ENCODE measurements around the gene EFNB3. TPM values are rescaled to one million over a fixed set of nuclear protein-coding genes. Genes with fewer than 3 reads are reported as not detected.

EFNB3 gene
- total RNA-seq, 2 experiments from 2014 or later: 0.15 TPM; not detected in 1

DNA sequence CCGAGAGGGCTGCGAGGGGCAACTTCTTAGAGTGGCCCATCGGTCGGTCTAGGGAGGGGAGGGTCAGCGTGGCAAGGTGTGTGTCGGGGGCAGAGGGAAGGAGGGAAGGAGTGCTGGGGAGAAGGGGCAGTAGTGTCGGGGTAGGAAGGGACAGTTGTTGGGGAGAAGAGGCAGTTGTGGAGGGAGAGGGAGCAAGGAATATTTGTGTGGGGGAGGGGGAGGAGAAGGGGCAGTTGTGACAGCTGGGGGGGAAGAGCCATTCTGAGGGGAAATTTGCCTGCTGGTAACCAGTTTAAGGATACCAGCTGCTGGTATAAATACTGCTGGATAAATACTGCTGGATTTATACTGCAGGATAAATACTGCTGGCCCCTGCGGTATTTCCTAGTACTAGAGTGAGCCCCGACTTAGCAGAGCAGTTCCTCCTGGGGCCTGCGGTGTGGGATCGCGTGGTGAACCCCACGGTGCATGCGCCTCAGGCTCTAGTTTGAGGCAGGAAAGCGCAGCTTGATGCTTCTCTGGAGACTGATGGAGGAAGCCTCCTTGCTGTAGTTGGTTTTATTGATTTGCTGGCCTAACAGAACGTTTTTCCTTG, 12.9 kb downstream of the EFNB3 start:
- DNase-seq (ENCODE audit: low spot score): no peak
- Histone ChIP-seq H3K9me3 (ENCODE audit: low read length) (no peaks in the 10 kb centered on the region), H3K4me3 (ENCODE audit: low read depth, low read length, poor library complexity, severe bottlenecking) (no peak overlapping the region), H3K79me2 (ENCODE audit: insufficient read depth, low read depth, low read length) (no peaks in the 10 kb centered on the region), H2AFZ (ENCODE audit: low read length) (no peak overlapping the region), H3K4me1 (ENCODE audit: insufficient read depth, low read length, poor library complexity, severe bottlenecking) (no peaks in the 10 kb centered on the region), H4K20me1 (ENCODE audit: insufficient read depth, low read length) (no peaks in the 10 kb centered on the region), H3K4me2 (ENCODE audit: low read length) (peak overlapping the region; percentile 20; the same call in 1 of the 2 replicates), H3K36me3 (ENCODE audit: insufficient read depth, low read length) (no peaks in the 10 kb centered on the region), H3K9me2 (ENCODE audit: insufficient read depth, low read length) (no peaks in the 10 kb centered on the region), H3K27ac (ENCODE audit: low read depth, low read length, poor library complexity, severe bottlenecking) (no peak overlapping the region)
- intact Hi-C loops (cut with micrococcal nuclease; ENCODE audit: unreplicated experiment): no loop called here
- BruUV-seq (replicated peaks): no TSS peak
- POLR2A ChIA-PET: no interaction called here
- CTCF ChIA-PET (ENCODE audit: unreplicated experiment): no interaction called here
- TF ChIP-seq CTCF (conservative IDR thresholded peaks at IDR 0.05; ENCODE audit: low read length): no peak
- no peak for TF ChIP-seq EZH2phosphoT487 (IDR thresholded peaks at IDR 0.05; ENCODE audit: borderline replicate concordance, low read depth, low read length)

- TF ChIP-seq EZH2phosphoT487 (IDR thresholded peaks at IDR 0.05; ENCODE audit: borderline replicate concordance, low read depth, low read length): no peak
- no peak for TF ChIP-seq CTCF (conservative IDR thresholded peaks at IDR 0.05; ENCODE audit: low read length)
- ChIA-PET POLR2A (no interaction called here), CTCF (ENCODE audit: unreplicated experiment) (no interaction called here)
- no peak for DNase-seq (ENCODE audit: low spot score)
- Histone ChIP-seq H2AFZ (ENCODE audit: low read length) (no peak overlapping the region), H3K4me1 (ENCODE audit: insufficient read depth, low read length, poor library complexity, severe bottlenecking) (no peaks in the 10 kb centered on the region), H3K36me3 (ENCODE audit: insufficient read depth, low read length) (no peaks in the 10 kb centered on the region), H3K4me3 (ENCODE audit: low read depth, low read length, poor library complexity, severe bottlenecking) (no peak overlapping the region), H3K27ac (ENCODE audit: low read depth, low read length, poor library complexity, severe bottlenecking) (no peak overlapping the region), H4K20me1 (ENCODE audit: insufficient read depth, low read length) (no peaks in the 10 kb centered on the region), H3K9me3 (ENCODE audit: low read length) (no peaks in the 10 kb centered on the region), H3K4me2 (ENCODE audit: low read length) (no peak overlapping the region), H3K79me2 (ENCODE audit: insufficient read depth, low read depth, low read length) (no peaks in the 10 kb centered on the region), H3K9me2 (ENCODE audit: insufficient read depth, low read length) (no peaks in the 10 kb centered on the region)
- intact Hi-C loops (cut with micrococcal nuclease; ENCODE audit: unreplicated experiment): no loop called here
- BruUV-seq (replicated peaks): no TSS peak
Measured at GRCh38 chr17:7719661-7720060, 14.7 kb downstream of the EFNB3 start.

DNA sequence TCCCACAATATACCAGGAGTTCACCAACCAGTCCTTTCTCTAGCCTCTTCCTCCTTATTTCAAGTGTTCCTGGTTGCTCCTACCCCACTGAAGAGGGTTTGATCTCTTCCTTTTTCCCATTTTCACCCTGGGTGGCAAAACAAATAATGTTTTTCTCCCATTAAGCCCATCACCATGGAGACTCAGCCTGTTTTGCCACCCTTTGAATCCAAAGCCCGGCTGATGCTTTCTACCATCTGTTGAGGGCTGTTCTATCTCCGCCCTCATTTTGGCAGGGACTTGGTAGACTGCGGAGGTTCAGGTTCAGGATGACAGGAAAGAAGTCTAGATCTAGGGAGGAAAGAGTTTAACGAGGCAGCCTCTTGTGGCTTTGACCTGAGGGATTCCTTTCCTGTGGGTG, 15.1 kb downstream of the EFNB3 start:
- no peaks in the 10 kb centered on the region for H3K9me2 ChIP-seq (ENCODE audit: insufficient read depth, low read length)
- no peaks in the 10 kb centered on the region for H3K36me3 ChIP-seq (ENCODE audit: insufficient read depth, low read length)
- BruUV-seq (replicated peaks): no TSS peak
- H3K9me3 ChIP-seq (ENCODE audit: low read length): no peaks in the 10 kb centered on the region
- no peaks in the 10 kb centered on the region for H3K4me1 ChIP-seq (ENCODE audit: insufficient read depth, low read length, poor library complexity, severe bottlenecking)
- DNase-seq (ENCODE audit: low spot score): no peak
- no peaks in the 10 kb centered on the region for H3K79me2 ChIP-seq (ENCODE audit: insufficient read depth, low read depth, low read length)
- intact Hi-C loops (cut with micrococcal nuclease; ENCODE audit: unreplicated experiment): no loop called here
- H3K4me3 ChIP-seq (ENCODE audit: low read depth, low read length, poor library complexity, severe bottlenecking): no peak overlapping the region
- no peak overlapping the region for H2AFZ ChIP-seq (ENCODE audit: low read length)
- H3K4me2 ChIP-seq (ENCODE audit: low read length): no peak overlapping the region
- CTCF ChIA-PET (ENCODE audit: unreplicated experiment): no interaction called here
- POLR2A ChIA-PET: interaction anchor here (0.7 kb wide), 2 partner anchors 11 to 100 kb away, joined by 3 to 7 read pairs; no protein-coding TSS in a partner anchor
- H3K27ac ChIP-seq (ENCODE audit: low read depth, low read length, poor library complexity, severe bottlenecking): no peak overlapping the region
- no peaks in the 10 kb centered on the region for H4K20me1 ChIP-seq (ENCODE audit: insufficient read depth, low read length)
- TF ChIP-seq CTCF (conservative IDR thresholded peaks at IDR 0.05; ENCODE audit: low read length) (no peak), EZH2phosphoT487 (IDR thresholded peaks at IDR 0.05; ENCODE audit: borderline replicate concordance, low read depth, low read length) (no peak)

All from OCI-LY7 (cell line).